GM12878 (cell line): ENCODE results near the gene CYTH3. TPM values are rescaled to one million over a fixed set of nuclear protein-coding genes. Genes with fewer than 3 reads are reported as not detected.

Experiments used
- ATAC-seq: fragments of 200-7000 bp; cut with Tn5 transposase; 3 replicates; pipeline ENCODE4 v1.9.1; 2020; ENCODE audit warnings: mild to moderate bottlenecking, moderate library complexity
- BruUV-seq: library from RNA; stranded (reverse); fragments of 400-500 nt; replicated peaks from 2 replicates; lab custom pipeline; 2021; lab: Mats Ljungman, UMichigan
- CTCF ChIA-PET: fragments of 300-600 bp; sonication (Branson Sonifier 250); formaldehyde crosslinking; extraction: SDS; loops from one replicate; lab custom pipeline; 2021; ENCODE audit warnings: inconsistent platforms; lab: Yijun Ruan, JAX
- POLR2A ChIA-PET: fragments of 350-600 bp; formaldehyde crosslinking; extraction: SDS; loops from one replicate; lab custom pipeline; 2021; ENCODE audit warnings: inconsistent platforms; lab: Charles Lee
- RAD21 ChIA-PET: fragments of 300-600 bp; sonication (Branson Sonifier 250); formaldehyde crosslinking; loops from one replicate; lab custom pipeline; 2023; ENCODE audit warnings: antibody characterized with exemption; ENCODE audit not compliant: unreplicated experiment; lab: Charles Lee
- SMC1A ChIA-PET: fragments of 300-600 bp; sonication (Branson Sonifier 250); formaldehyde crosslinking; loops from one replicate; lab custom pipeline; 2023; ENCODE audit not compliant: unreplicated experiment, uncharacterized antibody; lab: Charles Lee
- DNase-seq: peaks from one replicate; pipeline ENCODE4 v3.0.0-alpha.2; 2011; ENCODE audit warnings: low read depth, low spot score
- FAIRE-seq: peaks from 3 replicates; lab custom pipeline; 2011; peaks lifted over from hg19 to GRCh38; lab: Jason Lieb, UNC
- H2AFZ ChIP-seq: 2 replicates; pipeline ENCODE4 v1.6.0; 2011; ENCODE audit warnings: low read depth, low read length, control low read depth; ENCODE audit not compliant: control insufficient read depth
- H3K27ac ChIP-seq: 2 replicates; pipeline ENCODE4 v1.5.1; 2011; ENCODE audit warnings: control low read depth; ENCODE audit not compliant: control insufficient read depth, insufficient read depth
- H3K27me3 ChIP-seq, 2 experiments: replicated peaks in 1 of 2; 2 replicates each; pipeline versions ENCODE4 v1.6.0 to v1.6.1; 2011; ENCODE audit warnings: low read length in 1 of 2; ENCODE audit not compliant: control insufficient read depth in 2 of 2, insufficient read depth in 2 of 2
- H3K36me3 ChIP-seq, 2 experiments: 2 replicates each; pipeline ENCODE4 v1.5.1; 2011; ENCODE audit warnings: low read length in 1 of 2; ENCODE audit not compliant: control insufficient read depth in 2 of 2, insufficient read depth in 2 of 2
- H3K4me1 ChIP-seq: 2 replicates; pipeline ENCODE4 v1.6.1; 2011; ENCODE audit warnings: mild to moderate bottlenecking, low read length, moderate library complexity, mixed read lengths; ENCODE audit not compliant: control insufficient read depth, insufficient read depth
- H3K4me2 ChIP-seq: 2 replicates; pipeline ENCODE4 v1.6.0; 2011; ENCODE audit warnings: control low read depth; ENCODE audit not compliant: control insufficient read depth, insufficient read depth
- H3K4me3 ChIP-seq: fragments of 200-600 bp; sonication (generic); 2 replicates; pipeline ENCODE4 v1.5.1; 2016
- H3K79me2 ChIP-seq: 2 replicates; pipeline ENCODE4 v1.6.0; 2011; ENCODE audit warnings: low read length; ENCODE audit not compliant: control insufficient read depth, insufficient read depth
- H3K9ac ChIP-seq: 2 replicates; pipeline ENCODE4 v1.8.0; 2011; ENCODE audit warnings: low read length, control low read depth, mixed read lengths; ENCODE audit not compliant: control insufficient read depth, insufficient read depth
- H3K9me3 ChIP-seq: replicated peaks from 3 replicates; pipeline ENCODE4 v1.5.1; 2011; ENCODE audit warnings: mild to moderate bottlenecking, low read length; ENCODE audit not compliant: control insufficient read depth, insufficient read depth
- H4K20me1 ChIP-seq: 2 replicates; pipeline ENCODE4 v1.6.0; 2011; ENCODE audit not compliant: control insufficient read depth, insufficient read depth
- CEBPB ChIP-seq, 2 experiments: fragments of 150-350 bp in 1 of 2; IDR thresholded peaks; 2 replicates each; pipeline ENCODE4 v1.6.1; 2012 to 2014; ENCODE audit warnings: low read depth in 2 of 2, low read length in 2 of 2, borderline replicate concordance in 1 of 2, inconsistent platforms in 1 of 2
- CHD1 ChIP-seq: IDR thresholded peaks from 2 replicates; pipeline ENCODE4 v1.6.1; 2012; ENCODE audit warnings: low read depth, low read length, improper control_type of control experiment
- EED ChIP-seq: sonication (generic); IDR thresholded peaks from 2 replicates; pipeline ENCODE4 v1.6.1; 2016; ENCODE audit warnings: antibody characterized with exemption, low read depth
- NFYB ChIP-seq: IDR thresholded peaks from 2 replicates; pipeline ENCODE4 v1.6.1; 2011; ENCODE audit warnings: low read depth, mild to moderate bottlenecking, low read length, improper control_type of control experiment, moderate library complexity; ENCODE audit not compliant: insufficient read depth
- RBBP5 ChIP-seq: fragments of 200-600 bp; sonication (generic); conservative IDR thresholded peaks from 2 replicates; pipeline ENCODE4 v1.6.1; 2016
- SIN3A ChIP-seq: IDR thresholded peaks from 2 replicates; pipeline ENCODE4 v1.6.1; 2012; ENCODE audit warnings: low read depth, low read length, improper control_type of control experiment
- SUZ12 ChIP-seq: fragments of 200-600 bp; sonication (generic); IDR thresholded peaks from one replicate; pipeline ENCODE4 v1.6.1; 2018; ENCODE audit warnings: antibody characterized with exemption, mild to moderate bottlenecking; ENCODE audit not compliant: unreplicated experiment
- TBL1XR1 ChIP-seq: IDR thresholded peaks from 2 replicates; pipeline ENCODE4 v1.6.1; 2012; ENCODE audit warnings: low read depth, low read length, improper control_type of control experiment
- ZBED1 ChIP-seq: IDR thresholded peaks from 2 replicates; pipeline ENCODE4 v1.6.1; 2016; ENCODE audit warnings: borderline replicate concordance
- ZNF217 ChIP-seq: fragments of 450-650 bp; IDR thresholded peaks from 2 replicates; pipeline ENCODE4 v1.6.1; 2017; ENCODE audit warnings: antibody characterized with exemption, mild to moderate bottlenecking
- ZNF24 ChIP-seq: fragments of 450-650 bp; IDR thresholded peaks from 2 replicates; pipeline ENCODE4 v1.6.1; 2017; ENCODE audit warnings: antibody characterized with exemption, mild to moderate bottlenecking
- ZZZ3 ChIP-seq: IDR thresholded peaks from 2 replicates; pipeline ENCODE4 v1.6.1; 2011; ENCODE audit warnings: low read depth; ENCODE audit not compliant: control insufficient read depth, insufficient read length
- WGBS: methylation state at CpG from one replicate; pipeline ENCODE4 v1.1.6; 2016; ENCODE audit warnings: low lambda C conversion rate; ENCODE audit not compliant: insufficient replicate concordance, insufficient coverage; ENCODE audit errors: missing lambda C conversion rate; 5-methylcytosine and 5-hydroxymethylcytosine counted together
- in situ Hi-C: fragments of 300-500 bp; cut with MboI; formaldehyde crosslinking; loops from 9 replicates; pipeline ENCODE4 v1.14.3; 2018; ENCODE audit warnings: mixed read lengths
- intact Hi-C: fragments of 100-400 bp; cut with micrococcal nuclease; formaldehyde crosslinking; loops from one replicate; pipeline ENCODE4 v1.14.2; 2022; ENCODE audit not compliant: unreplicated experiment
- polyA plus RNA-seq, 11 experiments: library from polyadenylated mRNA; depleted of rRNA in 4 of 11; unstranded in 6 of 11; stranded (reverse) in 5 of 11; fragments of >200 nt; fragmentation: Nextera tagmentation in 4 of 11; fragmentation: Illumina TruSeq in 1 of 11; extraction: Ambion mirVana in 4 of 11; extraction: Trizol in 1 of 11; gene quantifications; 1 replicate in 1 of 11; 2 replicates in 10 of 11; pipeline versions ENCODE4 v1.2.1 to v1.2.3, GENCODE V29; 2011 to 2016; ENCODE audit warnings: inconsistent platforms in 2 of 11, missing spikeins in 2 of 11, low read depth in 1 of 11
- total RNA-seq, 4 experiments: library from RNA; depleted of rRNA in 3 of 4; stranded (reverse); fragments of >200 nt in 3 of 4; fragmentation: Illumina TruSeq in 1 of 4; extraction: Trizol in 1 of 4; gene quantifications; 2 replicates each; pipeline versions ENCODE4 v1.2.1 to v1.2.3, GENCODE V29; 2013 to 2021
- TF ChIP-seq, protein P1 (sequence below): fragments of 450-650 bp; IDR thresholded peaks from 2 replicates; pipeline ENCODE4 v1.6.1; 2018; ENCODE audit warnings: borderline replicate concordance, mild to moderate bottlenecking; ENCODE audit not compliant: partially characterized antibody
- TF ChIP-seq, protein P2 (sequence below): IDR thresholded peaks from 2 replicates; pipeline ENCODE4 v1.6.1; 2011; ENCODE audit warnings: low read depth, mild to moderate bottlenecking, low read length, moderate library complexity, borderline replicate concordance; ENCODE audit errors: extremely low read depth
- TF ChIP-seq, protein P3 (sequence below): IDR thresholded peaks from 2 replicates; pipeline ENCODE4 v1.6.1; 2012; ENCODE audit warnings: low read depth, low read length, improper control_type of control experiment

CYTH3 gene
- total and polyA plus RNA-seq, 10 of the 15 experiments (the other 5 are each of a cell fraction or from before 2014, with no cell fraction given): 0.45 to 28.2 (median 15.7) TPM

DNA sequence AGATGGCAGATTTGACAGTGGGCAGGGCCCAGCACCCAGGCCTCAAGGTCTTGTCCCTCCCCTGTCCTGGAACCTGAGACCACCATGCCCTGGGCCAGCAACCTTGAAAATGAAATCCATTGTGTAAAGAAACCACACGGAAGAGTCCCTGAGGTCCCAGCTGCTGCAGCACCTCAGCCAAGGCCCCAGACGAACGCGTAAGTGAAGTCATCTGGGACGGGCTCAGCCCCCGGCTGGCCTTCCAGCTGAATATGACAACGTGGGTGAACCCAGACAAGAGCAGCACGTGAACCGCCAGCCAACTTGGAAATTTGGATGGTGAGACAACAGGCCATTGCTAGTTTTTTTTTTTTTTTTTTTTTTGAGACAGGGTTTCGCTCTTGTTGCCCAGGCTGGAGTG, 70.3 kb downstream of the CYTH3 start:
- Histone ChIP-seq H3K79me2 (peaks cover 4% of the 10 kb centered on the region), H3K27ac (no peak overlapping the region), H3K9ac (no peak overlapping the region), H3K4me2 (no peak overlapping the region), H3K36me3 (no peaks in the 10 kb centered on the region; a peak in 2 of 4 replicates), H2AFZ (no peak overlapping the region), H3K27me3 (no peaks in the 10 kb centered on the region), H3K4me1 (no peaks in the 10 kb centered on the region), H3K4me3 (no peak overlapping the region), H3K9me3 (no peaks in the 10 kb centered on the region), H4K20me1 (no peaks in the 10 kb centered on the region)
- intact Hi-C loops (no loop called here), in situ Hi-C loops (no loop called here)
- CTCF ChIA-PET: no interaction called here
- DNase-seq: no peak
- no peak for ATAC-seq
- WGBS: 83% methylated on average over 9 of the region's 10 CpGs
- FAIRE-seq: no peak
- POLR2A ChIA-PET: no interaction called here
- SMC1A ChIA-PET: interaction anchor here (0.7 to 3.0 kb wide), 2 partner anchors 14 kb away, joined by 3 to 8 read pairs; no protein-coding TSS in a partner anchor
- no peak for TF ChIP-seq ZNF217
- TF ChIP-seq SIN3A: no peak
- no peak for TF ChIP-seq ZNF24
- TF ChIP-seq ZBED1: no peak
- TF ChIP-seq, all 136 proteins: peak for 0
- RAD21 ChIA-PET: no interaction called here
- BruUV-seq: no TSS peak

DNA sequence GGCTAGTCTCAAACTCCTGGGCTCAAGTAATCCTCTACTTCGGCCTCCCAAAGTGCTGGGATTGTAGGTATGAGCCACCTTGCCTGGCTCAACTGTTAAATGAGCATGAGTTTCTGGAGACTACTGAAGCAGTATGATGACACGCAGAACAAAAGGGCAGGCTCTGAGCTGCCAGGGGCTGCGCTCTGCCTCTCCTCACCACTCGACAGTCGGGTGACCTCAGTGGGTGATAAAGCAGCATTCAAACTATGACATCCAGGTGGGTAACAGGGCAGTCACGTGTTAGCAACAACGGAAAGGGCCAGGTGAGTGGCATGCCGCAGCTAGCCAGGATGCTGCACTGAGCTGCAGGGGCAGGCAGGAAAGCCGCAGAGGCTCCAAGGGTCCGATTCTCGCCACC, 71.5 kb downstream of the CYTH3 start:
- no TSS peak for BruUV-seq
- Histone ChIP-seq H3K9ac (no peak overlapping the region), H4K20me1 (no peaks in the 10 kb centered on the region), H3K4me2 (no peak overlapping the region), H3K27ac (no peak overlapping the region), H3K27me3 (no peaks in the 10 kb centered on the region), H3K79me2 (peaks cover 4% of the 10 kb centered on the region), H2AFZ (no peak overlapping the region), H3K36me3 (no peaks in the 10 kb centered on the region; a peak in 2 of 4 replicates), H3K9me3 (no peaks in the 10 kb centered on the region), H3K4me1 (no peaks in the 10 kb centered on the region), H3K4me3 (no peak overlapping the region)
- SMC1A ChIA-PET: interaction anchor here (0.7 to 3.0 kb wide), 2 partner anchors 13 to 51 kb away, joined by 3 to 8 read pairs; no protein-coding TSS in a partner anchor
- RAD21 ChIA-PET: no interaction called here
- in situ Hi-C loops (no loop called here), intact Hi-C loops (no loop called here)
- ATAC-seq (no peak), FAIRE-seq (no peak), DNase-seq (no peak)
- WGBS: 87% methylated on average over 11 of the region's 11 CpGs
- CTCF ChIA-PET: no interaction called here
- POLR2A ChIA-PET: no interaction called here
- TF ChIP-seq CHD1 (no peak), NFYB (no peak), SUZ12 (no peak), RBBP5 (no peak), EED (no peak), ZZZ3 (no peak), ZBED1 (no peak), TBL1XR1 (no peak), ZNF24 (no peak), CEBPB (IDR thresholded peaks at IDR 0.05; ENCODE audit: borderline replicate concordance in 1 of 2, low read depth in 2 of 2, low read length in 2 of 2) (no peak)
- TF ChIP-seq, protein P1, sequence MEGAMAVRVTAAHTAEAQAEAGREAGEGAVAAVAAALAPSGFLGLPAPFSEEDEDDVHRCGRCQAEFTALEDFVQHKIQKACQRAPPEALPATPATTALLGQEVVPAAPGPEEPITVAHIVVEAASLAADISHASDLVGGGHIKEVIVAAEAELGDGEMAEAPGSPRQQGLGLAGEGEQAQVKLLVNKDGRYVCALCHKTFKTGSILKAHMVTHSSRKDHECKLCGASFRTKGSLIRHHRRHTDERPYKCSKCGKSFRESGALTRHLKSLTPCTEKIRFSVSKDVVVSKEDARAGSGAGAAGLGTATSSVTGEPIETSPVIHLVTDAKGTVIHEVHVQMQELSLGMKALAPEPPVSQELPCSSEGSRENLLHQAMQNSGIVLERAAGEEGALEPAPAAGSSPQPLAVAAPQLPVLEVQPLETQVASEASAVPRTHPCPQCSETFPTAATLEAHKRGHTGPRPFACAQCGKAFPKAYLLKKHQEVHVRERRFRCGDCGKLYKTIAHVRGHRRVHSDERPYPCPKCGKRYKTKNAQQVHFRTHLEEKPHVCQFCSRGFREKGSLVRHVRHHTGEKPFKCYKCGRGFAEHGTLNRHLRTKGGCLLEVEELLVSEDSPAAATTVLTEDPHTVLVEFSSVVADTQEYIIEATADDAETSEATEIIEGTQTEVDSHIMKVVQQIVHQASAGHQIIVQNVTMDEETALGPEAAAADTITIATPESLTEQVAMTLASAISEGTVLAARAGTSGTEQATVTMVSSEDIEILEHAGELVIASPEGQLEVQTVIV: no peak
- TF ChIP-seq, protein P2, sequence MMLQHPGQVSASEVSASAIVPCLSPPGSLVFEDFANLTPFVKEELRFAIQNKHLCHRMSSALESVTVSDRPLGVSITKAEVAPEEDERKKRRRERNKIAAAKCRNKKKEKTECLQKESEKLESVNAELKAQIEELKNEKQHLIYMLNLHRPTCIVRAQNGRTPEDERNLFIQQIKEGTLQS: no peak
- TF ChIP-seq, protein P3, sequence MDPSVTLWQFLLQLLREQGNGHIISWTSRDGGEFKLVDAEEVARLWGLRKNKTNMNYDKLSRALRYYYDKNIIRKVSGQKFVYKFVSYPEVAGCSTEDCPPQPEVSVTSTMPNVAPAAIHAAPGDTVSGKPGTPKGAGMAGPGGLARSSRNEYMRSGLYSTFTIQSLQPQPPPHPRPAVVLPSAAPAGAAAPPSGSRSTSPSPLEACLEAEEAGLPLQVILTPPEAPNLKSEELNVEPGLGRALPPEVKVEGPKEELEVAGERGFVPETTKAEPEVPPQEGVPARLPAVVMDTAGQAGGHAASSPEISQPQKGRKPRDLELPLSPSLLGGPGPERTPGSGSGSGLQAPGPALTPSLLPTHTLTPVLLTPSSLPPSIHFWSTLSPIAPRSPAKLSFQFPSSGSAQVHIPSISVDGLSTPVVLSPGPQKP: no peak
